ENCODE results near the gene CCR6. TPM values are rescaled to one million over a fixed set of nuclear protein-coding genes. Genes with fewer than 3 reads are reported as not detected.

Gene CCR6
- polyA plus RNA-seq, 1 experiment: not detected

- CTCF ChIA-PET: no interaction called here
Observed at GRCh38 chr6:167091026-167091804, 31.7 kb upstream of the CCR6 start.

GRCh38 chr6:167091805-167092107 is 31.1 kb upstream of the CCR6 start:
- CTCF ChIA-PET: no interaction called here
- H3K4me3 ChIP-seq (ENCODE audit: low read depth, low read length): no peak overlapping the region
- H3K27me3 ChIP-seq (ENCODE audit: control insufficient read depth, insufficient read depth, low read length): no peaks in the 10 kb centered on the region
- no peak for TF ChIP-seq CTCF (IDR thresholded peaks at IDR 0.05; ENCODE audit: low read depth, low read length)
- DNase-seq (ENCODE audit: low read depth, low spot score): no peak
- POLR2A ChIA-PET: no interaction called here
- H3K9me3 ChIP-seq (ENCODE audit: control insufficient read depth, insufficient read depth, low read length): peaks cover 32% of the 10 kb centered on the region
- no peak overlapping the region for H3K27ac ChIP-seq (ENCODE audit: low read depth, low read length)

More at GRCh38 chr6:167091026-167091804, 31.7 kb upstream of the CCR6 start:
- Histone ChIP-seq H3K4me3 (ENCODE audit: low read depth, low read length) (no peak overlapping the region), H3K27me3 (ENCODE audit: control insufficient read depth, insufficient read depth, low read length) (no peaks in the 10 kb centered on the region), H3K9me3 (ENCODE audit: control insufficient read depth, insufficient read depth, low read length) (peaks cover 32% of the 10 kb centered on the region), H3K27ac (ENCODE audit: low read depth, low read length) (no peak overlapping the region)
- TF ChIP-seq CTCF (IDR thresholded peaks at IDR 0.05; ENCODE audit: low read depth, low read length): no peak
- POLR2A ChIA-PET: no interaction called here
- no peak for DNase-seq (ENCODE audit: low read depth, low spot score)

GRCh38 chr6:167092672-167093339 is 30.1 kb upstream of the CCR6 start:
- Histone ChIP-seq H3K4me3 (ENCODE audit: low read depth, low read length) (no peak overlapping the region), H3K27me3 (ENCODE audit: control insufficient read depth, insufficient read depth, low read length) (no peaks in the 10 kb centered on the region), H3K9me3 (ENCODE audit: control insufficient read depth, insufficient read depth, low read length) (peaks cover 35% of the 10 kb centered on the region), H3K27ac (ENCODE audit: low read depth, low read length) (no peak overlapping the region)
- POLR2A ChIA-PET: no interaction called here
- CTCF ChIA-PET: no interaction called here
- TF ChIP-seq CTCF (IDR thresholded peaks at IDR 0.05; ENCODE audit: low read depth, low read length): no peak
- no peak for DNase-seq (ENCODE audit: low read depth, low spot score)

- Histone ChIP-seq H3K27me3 (ENCODE audit: control insufficient read depth, insufficient read depth, low read length) (no peaks in the 10 kb centered on the region), H3K27ac (ENCODE audit: low read depth, low read length) (no peak overlapping the region), H3K4me3 (ENCODE audit: low read depth, low read length) (no peak overlapping the region), H3K9me3 (ENCODE audit: control insufficient read depth, insufficient read depth, low read length) (peaks cover 41% of the 10 kb centered on the region)
- ChIA-PET POLR2A (no interaction called here), CTCF (no interaction called here)
- DNase-seq (ENCODE audit: low read depth, low spot score): no peak
- TF ChIP-seq CTCF (IDR thresholded peaks at IDR 0.05; ENCODE audit: low read depth, low read length): no peak
Observed at GRCh38 chr6:167093406-167093921, 29.4 kb upstream of the CCR6 start.

GRCh38 chr6:167093922-167094432 is 28.9 kb upstream of the CCR6 start:
- no peak for TF ChIP-seq CTCF (IDR thresholded peaks at IDR 0.05; ENCODE audit: low read depth, low read length)
- no peaks in the 10 kb centered on the region for H3K27me3 ChIP-seq (ENCODE audit: control insufficient read depth, insufficient read depth, low read length)
- peaks cover 47% of the 10 kb centered on the region for H3K9me3 ChIP-seq (ENCODE audit: control insufficient read depth, insufficient read depth, low read length)
- DNase-seq (ENCODE audit: low read depth, low spot score): no peak
- CTCF ChIA-PET: no interaction called here
- POLR2A ChIA-PET: no interaction called here
- no peak overlapping the region for H3K27ac ChIP-seq (ENCODE audit: low read depth, low read length)
- no peak overlapping the region for H3K4me3 ChIP-seq (ENCODE audit: low read depth, low read length)

Measured in AG04450 (cell line).